ENCODE measurements around the gene EYA4. TPM values are rescaled to one million over a fixed set of nuclear protein-coding genes. Genes with fewer than 3 reads are reported as not detected.

EYA4 gene
- total RNA-seq, 1 experiment from 2014 or later, result not detected

DNA sequence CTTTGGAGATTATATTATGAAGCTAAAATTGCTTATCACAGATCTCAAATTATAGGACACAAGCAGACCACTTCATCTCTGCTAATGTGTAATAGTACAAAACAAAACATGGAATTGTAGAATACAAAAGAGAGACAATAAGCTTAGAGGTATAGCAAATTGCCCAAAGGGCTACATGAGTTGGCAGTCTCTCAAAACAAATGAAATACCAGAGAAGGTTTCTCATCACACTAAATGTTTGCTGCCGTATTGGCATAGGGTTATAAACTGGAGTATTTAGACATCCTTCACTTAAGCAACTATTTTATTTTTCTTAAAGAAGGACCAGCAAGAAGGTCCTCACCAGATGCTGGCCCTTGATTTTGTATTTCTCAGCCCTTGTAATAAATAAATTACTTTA, 5.9 kb upstream of the EYA4 start:
- no TSS peak for BruUV-seq (replicated peaks)
- in situ Hi-C loops (cut with HindIII; ENCODE audit: low pct_unique_long_range_greater_than_20kb, low sequenced_read_pairs) (no loop called here), intact Hi-C loops (cut with micrococcal nuclease; ENCODE audit: unreplicated experiment) (no loop called here)
- ATAC-seq, result no peak
- POLR2A ChIA-PET, result no interaction called here
- Histone ChIP-seq H3K27me3 (ENCODE audit: control insufficient read depth, insufficient read depth, low read length) (no peaks in the 10 kb centered on the region), H3K9me3 (ENCODE audit: control insufficient read depth, insufficient read depth, low read depth, low read length) (no peaks in the 10 kb centered on the region), H3K27ac (ENCODE audit: low read length) (no peak overlapping the region), H3K36me3 (ENCODE audit: control insufficient read depth, insufficient read depth, low read length) (no peaks in the 10 kb centered on the region), H3K4me3 (ENCODE audit: low read depth in 2 of 2, low read length in 2 of 2) (no peak overlapping the region), H3K4me1 (ENCODE audit: control insufficient read depth, insufficient read depth, low read length) (no peaks in the 10 kb centered on the region)
- no peak for TF ChIP-seq SIN3A (IDR thresholded peaks at IDR 0.05; ENCODE audit: borderline replicate concordance, insufficient read depth, low read depth, low read length)
- no peak for TF ChIP-seq REST (IDR thresholded peaks at IDR 0.05; ENCODE audit: insufficient read depth in 1 of 2, low read depth in 2 of 2, low read length in 1 of 2)
- no peak for TF ChIP-seq TCF7L2 (IDR thresholded peaks at IDR 0.05; ENCODE audit: low read depth, low read length)
- no peak for TF ChIP-seq CTCF (IDR thresholded peaks at IDR 0.05)
- no peak for TF ChIP-seq POLR2AphosphoS5 (IDR thresholded peaks at IDR 0.05; ENCODE audit: low read depth, low read length)
- CTCF ChIA-PET, result no interaction called here
- no peak for DNase-seq (ENCODE audit: low read depth, low spot score)

GRCh38 chr6:133236932-133237331, 4.2 kb upstream of the EYA4 start:
- Histone ChIP-seq H3K27ac (ENCODE audit: low read length) (no peak overlapping the region), H3K4me3 (ENCODE audit: low read depth in 2 of 2, low read length in 2 of 2) (no peak overlapping the region), H3K9me3 (ENCODE audit: control insufficient read depth, insufficient read depth, low read depth, low read length) (no peaks in the 10 kb centered on the region), H3K4me1 (ENCODE audit: control insufficient read depth, insufficient read depth, low read length) (no peaks in the 10 kb centered on the region), H3K36me3 (ENCODE audit: control insufficient read depth, insufficient read depth, low read length) (no peaks in the 10 kb centered on the region), H3K27me3 (ENCODE audit: control insufficient read depth, insufficient read depth, low read length) (no peaks in the 10 kb centered on the region)
- no peak for TF ChIP-seq TCF7L2 (IDR thresholded peaks at IDR 0.05; ENCODE audit: low read depth, low read length)
- no peak for TF ChIP-seq POLR2AphosphoS5 (IDR thresholded peaks at IDR 0.05; ENCODE audit: low read depth, low read length)
- TF ChIP-seq CTCF (IDR thresholded peaks at IDR 0.05), result no peak
- TF ChIP-seq REST (IDR thresholded peaks at IDR 0.05; ENCODE audit: insufficient read depth in 1 of 2, low read depth in 2 of 2, low read length in 1 of 2), result no peak
- TF ChIP-seq SIN3A (IDR thresholded peaks at IDR 0.05; ENCODE audit: borderline replicate concordance, insufficient read depth, low read depth, low read length), result no peak
- DNase-seq (ENCODE audit: low read depth, low spot score) (no peak), ATAC-seq (no peak)
- POLR2A ChIA-PET, result no interaction called here
- in situ Hi-C loops (cut with HindIII; ENCODE audit: low pct_unique_long_range_greater_than_20kb, low sequenced_read_pairs), result no loop called here
- BruUV-seq (replicated peaks), result no TSS peak
- CTCF ChIA-PET, result no interaction called here
- intact Hi-C loops (cut with micrococcal nuclease; ENCODE audit: unreplicated experiment), result no loop called here

All from Panc1 (cell line).